Measurements from ENCODE around the gene TMC4. TPM values are rescaled to one million over a fixed set of nuclear protein-coding genes. Genes with fewer than 3 reads are reported as not detected.

Gene TMC4
- total RNA-seq, 4 donors from 2014 or later = 0.87 to 1.6 TPM; not detected in 2

DNA sequence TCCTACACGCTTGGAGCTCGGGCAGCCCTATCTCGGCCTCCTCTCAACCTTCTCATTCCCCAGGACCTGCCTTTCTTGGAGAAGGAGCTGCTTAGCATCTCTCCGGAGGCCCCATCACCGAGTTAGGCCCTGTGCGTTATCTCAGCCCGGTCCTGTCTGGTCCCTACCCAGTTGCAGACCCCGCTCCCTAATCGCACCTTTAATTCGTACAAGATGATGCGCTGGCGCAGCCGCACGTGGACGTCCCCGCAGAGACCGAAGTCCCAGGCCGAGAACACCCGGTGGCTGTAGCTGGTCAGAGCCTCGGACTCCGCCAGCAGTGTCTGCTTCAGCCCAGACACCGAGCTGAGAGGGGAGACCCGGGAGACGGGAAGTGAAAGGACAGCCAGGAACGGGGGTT is 7.7 kb downstream of the TMC4 start:
- no peak overlapping the region for H3K4me3 ChIP-seq
- H3K36me3 ChIP-seq = no peaks in the 10 kb centered on the region
- in situ Hi-C loops (cut with MboI; ENCODE audit: low sequenced_read_pairs in 4 of 4) (loop anchor here in 2 of 4 donors (5.0 kb wide), 1 partner anchor 67 kb away; no protein-coding TSS in a partner anchor), intact Hi-C loops (cut with DNase I; ENCODE audit: low total_unique reads) (loop anchor here (5.0 to 10.0 kb wide), 2 partner anchors 227 to 300 kb away; partner anchors contain the start of gene LENG9)
- DNase-seq (no peak), ATAC-seq (no peak)
- peaks cover 16 to 17% (median 17%) of the 10 kb centered on the region in 3 donors for H3K27me3 ChIP-seq
- H3K4me1 ChIP-seq = peaks cover 13 to 28% of the 10 kb centered on the region in 2 donors
- H3K9me3 ChIP-seq = no peaks in the 10 kb centered on the region
- TF ChIP-seq, protein P1, sequence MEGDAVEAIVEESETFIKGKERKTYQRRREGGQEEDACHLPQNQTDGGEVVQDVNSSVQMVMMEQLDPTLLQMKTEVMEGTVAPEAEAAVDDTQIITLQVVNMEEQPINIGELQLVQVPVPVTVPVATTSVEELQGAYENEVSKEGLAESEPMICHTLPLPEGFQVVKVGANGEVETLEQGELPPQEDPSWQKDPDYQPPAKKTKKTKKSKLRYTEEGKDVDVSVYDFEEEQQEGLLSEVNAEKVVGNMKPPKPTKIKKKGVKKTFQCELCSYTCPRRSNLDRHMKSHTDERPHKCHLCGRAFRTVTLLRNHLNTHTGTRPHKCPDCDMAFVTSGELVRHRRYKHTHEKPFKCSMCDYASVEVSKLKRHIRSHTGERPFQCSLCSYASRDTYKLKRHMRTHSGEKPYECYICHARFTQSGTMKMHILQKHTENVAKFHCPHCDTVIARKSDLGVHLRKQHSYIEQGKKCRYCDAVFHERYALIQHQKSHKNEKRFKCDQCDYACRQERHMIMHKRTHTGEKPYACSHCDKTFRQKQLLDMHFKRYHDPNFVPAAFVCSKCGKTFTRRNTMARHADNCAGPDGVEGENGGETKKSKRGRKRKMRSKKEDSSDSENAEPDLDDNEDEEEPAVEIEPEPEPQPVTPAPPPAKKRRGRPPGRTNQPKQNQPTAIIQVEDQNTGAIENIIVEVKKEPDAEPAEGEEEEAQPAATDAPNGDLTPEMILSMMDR (IDR thresholded peaks at IDR 0.05 in 4 of 5, conservative IDR thresholded peaks at IDR 0.05 in 1 of 5) = no peak
- TF ChIP-seq POLR2A (IDR thresholded peaks at IDR 0.05) = no peak
- no peak overlapping the region for H3K27ac ChIP-seq

DNA sequence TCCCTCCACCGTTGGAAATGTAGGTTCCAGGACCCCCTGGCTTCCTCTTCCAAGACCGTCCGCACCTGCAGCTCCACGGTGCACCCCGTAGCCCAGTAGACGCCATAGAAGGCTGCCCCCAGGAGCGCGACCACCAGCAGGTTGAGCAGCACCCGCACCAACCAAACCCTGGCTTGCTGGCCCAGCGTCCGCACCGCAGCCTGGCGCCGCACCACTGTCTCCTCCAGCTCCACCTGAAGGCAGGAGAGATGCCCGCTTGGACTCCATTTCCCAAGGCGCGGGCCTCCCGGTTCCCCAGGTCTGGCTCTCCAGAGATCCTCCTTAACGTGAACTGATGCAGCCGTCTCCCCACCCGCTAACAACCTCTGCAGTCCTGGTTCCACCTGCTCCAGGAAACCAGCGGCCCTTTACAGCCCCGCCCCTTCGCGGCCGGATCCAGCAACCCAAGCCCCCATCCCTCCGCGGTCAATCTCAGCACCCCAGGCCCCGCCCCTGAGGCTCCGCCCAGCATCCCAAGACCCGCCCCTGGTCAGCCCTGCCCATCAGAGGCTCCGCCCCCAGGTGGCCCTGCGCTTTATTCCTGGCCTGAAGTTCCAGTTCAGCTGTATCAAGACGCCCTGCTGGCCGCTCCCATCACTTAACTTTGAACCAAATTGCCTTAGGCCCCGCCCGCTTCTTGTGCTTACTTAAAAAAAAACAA is 8.4 kb downstream of the TMC4 start:
- in situ Hi-C loops (cut with MboI; ENCODE audit: low sequenced_read_pairs in 4 of 4) = loop anchor here in 3 of 4 donors (5.0 kb wide), 1 partner anchor 68 kb away; no protein-coding TSS in a partner anchor
- no peaks in the 10 kb centered on the region for H3K9me3 ChIP-seq
- H3K4me3 ChIP-seq = no peak overlapping the region
- H3K27me3 ChIP-seq = peaks cover 16 to 17% (median 17%) of the 10 kb centered on the region in 3 donors
- H3K27ac ChIP-seq = no peak overlapping the region
- H3K4me1 ChIP-seq = peaks cover 15 to 31% of the 10 kb centered on the region in 2 donors
- TF ChIP-seq, protein P1 (IDR thresholded peaks at IDR 0.05 in 4 of 5, conservative IDR thresholded peaks at IDR 0.05 in 1 of 5) = no peak
- TF ChIP-seq POLR2A (IDR thresholded peaks at IDR 0.05) = no peak
- H3K36me3 ChIP-seq = no peaks in the 10 kb centered on the region
- DNase-seq (no peak), ATAC-seq (no peak)
- intact Hi-C loops (cut with DNase I; ENCODE audit: low total_unique reads) = loop anchor here (5.0 to 10.0 kb wide), 3 partner anchors 38 to 300 kb away; partner anchors contain the start of genes LENG9 and RPS9

DNA sequence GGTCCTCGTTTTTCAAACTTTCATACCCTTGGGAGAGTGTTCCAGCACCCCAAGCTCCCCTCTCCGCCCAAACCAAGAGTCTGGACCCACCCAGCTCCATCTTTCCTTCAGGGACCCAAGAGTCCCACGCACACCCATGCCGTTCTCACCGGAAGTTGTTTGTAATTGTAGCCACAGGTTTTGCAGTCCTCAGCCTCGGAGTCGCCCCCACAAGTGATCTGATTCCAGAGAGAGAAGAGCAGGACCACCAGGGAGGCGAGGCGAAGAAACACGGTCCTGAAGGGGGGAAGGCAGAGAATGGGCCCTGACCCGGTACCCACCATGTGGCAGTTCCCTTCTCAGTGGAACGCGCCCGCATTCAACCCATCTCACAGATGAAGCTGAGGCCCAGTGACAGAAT is 10.1 kb downstream of the TMC4 start:
- intact Hi-C loops (cut with DNase I; ENCODE audit: low total_unique reads) (loop anchor here (5.0 to 10.0 kb wide), 2 partner anchors 39 to 302 kb away; partner anchors contain the start of genes LENG9 and RPS9), in situ Hi-C loops (cut with MboI; ENCODE audit: low sequenced_read_pairs in 4 of 4) (loop anchor here in 1 of 4 donors (5.0 kb wide), 1 partner anchor 69 kb away; no protein-coding TSS in a partner anchor)
- H3K4me3 ChIP-seq = peak overlapping the region in 2 of 4 donors; percentile 46 to 57
- no peak for ATAC-seq
- no peak for TF ChIP-seq POLR2A (IDR thresholded peaks at IDR 0.05)
- TF ChIP-seq, protein P1 (IDR thresholded peaks at IDR 0.05 in 4 of 5, conservative IDR thresholded peaks at IDR 0.05 in 1 of 5) = no peak
- H3K36me3 ChIP-seq = peaks cover 0 to 4% of the 10 kb centered on the region in 2 donors
- peaks cover 16 to 17% (median 17%) of the 10 kb centered on the region in 3 donors for H3K27me3 ChIP-seq
- no peak for DNase-seq
- H3K4me1 ChIP-seq = peaks cover 23 to 39% of the 10 kb centered on the region in 2 donors
- no peak overlapping the region for H3K27ac ChIP-seq
- H3K9me3 ChIP-seq = no peaks in the 10 kb centered on the region

DNA sequence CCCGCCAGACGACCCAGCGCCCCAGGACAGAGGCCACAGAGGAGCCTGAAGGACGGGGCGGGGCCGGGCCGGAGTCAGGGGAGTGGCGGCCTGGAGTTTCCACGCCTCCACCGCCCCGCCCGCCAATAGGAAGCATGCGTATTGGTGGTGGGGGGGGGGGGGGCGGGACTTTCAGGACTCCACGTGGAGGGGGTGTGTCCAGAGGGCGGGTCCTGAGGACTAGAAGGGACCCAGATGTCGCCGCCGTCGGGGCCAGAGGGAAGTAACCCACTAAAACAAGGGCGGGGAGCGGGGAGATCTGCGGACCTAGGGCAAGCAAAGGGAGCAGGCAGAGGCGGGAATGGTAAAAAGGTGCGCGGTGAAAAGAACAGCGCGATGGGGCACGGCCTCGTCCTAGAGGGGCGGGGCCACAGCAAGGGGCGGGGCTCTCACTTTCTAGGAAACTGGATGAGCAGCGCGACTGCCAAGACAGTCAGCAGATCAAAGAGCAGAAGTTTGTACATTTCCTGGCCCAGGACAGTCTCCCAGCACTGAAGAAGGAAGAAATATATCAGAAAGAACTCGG is 10.6 kb downstream of the TMC4 start:
- intact Hi-C loops (cut with DNase I; ENCODE audit: low total_unique reads) (loop anchor here (5.0 to 10.0 kb wide), 2 partner anchors 40 to 302 kb away; partner anchors contain the start of genes LENG9 and RPS9), in situ Hi-C loops (cut with MboI; ENCODE audit: low sequenced_read_pairs in 4 of 4) (loop anchor here in 1 of 4 donors (5.0 kb wide), 1 partner anchor 70 kb away; no protein-coding TSS in a partner anchor)
- Histone ChIP-seq H3K27me3 (peaks cover 16 to 17% (median 17%) of the 10 kb centered on the region in 3 donors), H3K4me1 (peaks cover 23 to 39% of the 10 kb centered on the region in 2 donors), H3K27ac (peak overlapping the region in 1 of 4 donors; percentile 41), H3K36me3 (peaks cover 0 to 9% of the 10 kb centered on the region in 2 donors), H3K4me3 (peak overlapping the region; percentile 22 to 57 (median 49)), H3K9me3 (no peaks in the 10 kb centered on the region)
- ATAC-seq (no peak), DNase-seq (peak; percentile 66 to 68)
- TF ChIP-seq POLR2A (IDR thresholded peaks at IDR 0.05) = no peak
- TF ChIP-seq, protein P1 (IDR thresholded peaks at IDR 0.05 in 4 of 5, conservative IDR thresholded peaks at IDR 0.05 in 1 of 5) = no peak

Data from gastrocnemius medialis (tissue), 4 donors.